HCT116 (cell line): ENCODE data around the gene GUCA2B. TPM values are rescaled to one million over a fixed set of nuclear protein-coding genes. Genes with fewer than 3 reads are reported as not detected.

Experiments
- ATAC-seq: fragments of 200-7000 bp; cut with Tn5 transposase; 2 replicates; pipeline ENCODE4 v1.9.1; 2020; ENCODE audit warnings: mild to moderate bottlenecking, moderate library complexity
- BruUV-seq: library from RNA; stranded (reverse); fragments of 400-500 nt; replicated peaks from 2 replicates; lab custom pipeline; 2021; lab: Mats Ljungman, UMichigan
- CTCF ChIA-PET: fragments of 300-600 bp; sonication (Branson Sonifier 250); formaldehyde crosslinking; loops from one replicate; lab custom pipeline; 2021; ENCODE audit warnings: antibody characterized with exemption; lab: Charles Lee
- POLR2A ChIA-PET: fragments of 300-600, 350-600 bp; sonication (Branson Sonifier 250); formaldehyde crosslinking; loops from one replicate; lab custom pipeline; 2021; ENCODE audit warnings: antibody characterized with exemption; lab: Charles Lee
- RAD21 ChIA-PET, 2 experiments: fragments of 300-600 bp; sonication (Branson Sonifier 250); formaldehyde crosslinking; loops; one replicate each; lab custom pipeline; 2023; ENCODE audit warnings: low total read pairs in 2 of 2; ENCODE audit not compliant: uncharacterized antibody in 2 of 2, unreplicated experiment in 2 of 2, low non-redundant PET in 1 of 2; lab: Charles Lee
- DNase-seq: peaks from one replicate; pipeline ENCODE4 v3.0.0-alpha.2; 2010; ENCODE audit warnings: low read depth, low spot score
- H2AFZ ChIP-seq: fragments of 200-600 bp; shearing (Covaris generic), sonication (generic); 2 replicates; pipeline ENCODE4 v1.6.1; 2017; ENCODE audit warnings: low read depth, mixed run types, mixed read lengths, antibody characterized with exemption, low read length; ENCODE audit not compliant: poor library complexity, severe bottlenecking
- H3K27ac ChIP-seq: 2 replicates; pipeline ENCODE4 v1.5.1; 2012; ENCODE audit warnings: low read depth, low read length
- H3K27me3 ChIP-seq: fragments of 200-600 bp; sonication (generic); 2 replicates; pipeline ENCODE4 v1.6.1; 2016; ENCODE audit warnings: mixed run types, low read length, mixed read lengths; ENCODE audit not compliant: insufficient read depth
- H3K36me3 ChIP-seq, 2 experiments: fragments of 200-500 bp in 1 of 2; fragments of 200-600 bp in 1 of 2; sonication (Bioruptor generic) in 1 of 2; sonication (generic) in 1 of 2; 2 replicates each; pipeline versions ENCODE4 v1.5.1 to v1.6.1; 2014 to 2016; ENCODE audit warnings: low read length in 2 of 2, inconsistent platforms in 1 of 2, mixed read lengths in 1 of 2, mixed run types in 1 of 2; ENCODE audit not compliant: insufficient read depth in 2 of 2, control insufficient read depth in 1 of 2
- H3K4me1 ChIP-seq, 2 experiments: fragments of 200-600 bp in 1 of 2; sonication (generic) in 1 of 2; 2 replicates each; pipeline versions ENCODE4 v1.5.1 to v1.6.1; 2012 to 2017; ENCODE audit warnings: low read length in 2 of 2, inconsistent platforms in 1 of 2, mild to moderate bottlenecking in 1 of 2, mixed read lengths in 1 of 2, mixed run types in 1 of 2, moderate library complexity in 1 of 2; ENCODE audit not compliant: insufficient read depth in 2 of 2, control insufficient read depth in 1 of 2
- H3K4me2 ChIP-seq: fragments of 200-600 bp; sonication (generic); 2 replicates; pipeline ENCODE4 v1.6.1; 2017; ENCODE audit warnings: mixed run types, low read length, mixed read lengths
- H3K4me3 ChIP-seq, 2 experiments: fragments of 200-600 bp in 1 of 2; sonication (generic) in 1 of 2; replicated peaks in 1 of 2; 2 replicates each; pipeline ENCODE4 v1.5.1; 2011 to 2016; ENCODE audit warnings: low read length in 2 of 2, control low read depth in 1 of 2, low read depth in 1 of 2, mild to moderate bottlenecking in 1 of 2, mixed read lengths in 1 of 2, mixed run types in 1 of 2
- H3K79me2 ChIP-seq: fragments of 200-600 bp; sonication (generic); 2 replicates; pipeline ENCODE4 v1.6.1; 2017; ENCODE audit warnings: mild to moderate bottlenecking, mixed run types, low read length, moderate library complexity, mixed read lengths; ENCODE audit not compliant: insufficient read depth
- H3K9ac ChIP-seq: fragments of 200-600 bp; sonication (generic); 2 replicates; pipeline ENCODE4 v1.6.1; 2016; ENCODE audit warnings: low read length, mixed read lengths
- H3K9me2 ChIP-seq: fragments of 200-600 bp; sonication (generic), shearing (Covaris generic); 2 replicates; pipeline ENCODE4 v1.6.1; 2017; ENCODE audit warnings: mixed run types, mild to moderate bottlenecking, moderate library complexity; ENCODE audit not compliant: insufficient read depth
- H3K9me3 ChIP-seq, 2 experiments: fragments of 200-500 bp in 1 of 2; fragments of 200-600 bp in 1 of 2; sonication (Bioruptor generic) in 1 of 2; sonication (generic) in 1 of 2; 2 replicates each; pipeline ENCODE4 v1.6.1; 2014 to 2017; ENCODE audit warnings: low read length in 2 of 2, mixed read lengths in 2 of 2, inconsistent platforms in 1 of 2, low read depth in 1 of 2, mild to moderate bottlenecking in 1 of 2, mixed run types in 1 of 2, moderate library complexity in 1 of 2; ENCODE audit not compliant: control insufficient read depth in 1 of 2, insufficient read depth in 1 of 2
- H4K20me1 ChIP-seq: fragments of 200-600 bp; sonication (generic), shearing (Covaris generic); 2 replicates; pipeline ENCODE4 v1.6.1; 2017; ENCODE audit warnings: mixed run types, mild to moderate bottlenecking, moderate library complexity; ENCODE audit not compliant: insufficient read depth
- ATF3 ChIP-seq: IDR thresholded peaks from 2 replicates; pipeline ENCODE4 v1.6.1; 2012
- CBX3 ChIP-seq: IDR thresholded peaks from 2 replicates; pipeline ENCODE4 v1.6.1; 2012; ENCODE audit warnings: low read depth
- EZH2phosphoT487 ChIP-seq: fragments of 200-600 bp; IDR thresholded peaks from 2 replicates; pipeline ENCODE4 v1.6.1; 2018; ENCODE audit warnings: antibody characterized with exemption, borderline replicate concordance
- JUND ChIP-seq: IDR thresholded peaks from 2 replicates; pipeline ENCODE4 v1.6.1; 2012
- RAD21 ChIP-seq: IDR thresholded peaks from 2 replicates; pipeline ENCODE4 v1.6.1; 2012; ENCODE audit warnings: low read depth, mild to moderate bottlenecking
- REST ChIP-seq: IDR thresholded peaks from 2 replicates; pipeline ENCODE4 v1.6.1; 2012; ENCODE audit warnings: low read depth
- SIN3A ChIP-seq: IDR thresholded peaks from 2 replicates; pipeline ENCODE4 v1.6.1; 2012; ENCODE audit warnings: low read depth
- YY1 ChIP-seq: IDR thresholded peaks from 2 replicates; pipeline ENCODE4 v1.6.1; 2011; ENCODE audit warnings: low read length, low read depth, moderate library complexity, mild to moderate bottlenecking; ENCODE audit not compliant: insufficient replicate concordance; ENCODE audit errors: extremely low read depth
- ZBTB33 ChIP-seq: IDR thresholded peaks from 2 replicates; pipeline ENCODE4 v1.6.1; 2011; ENCODE audit warnings: mild to moderate bottlenecking, low read length, moderate library complexity; ENCODE audit not compliant: insufficient replicate concordance; ENCODE audit errors: extremely low read depth
- intact Hi-C: fragments of 100-400 bp; cut with micrococcal nuclease; formaldehyde crosslinking; loops from 2 replicates; pipeline ENCODE4 v1.10.0; 2022
- total RNA-seq: library from RNA; stranded (reverse); gene quantifications from one replicate; pipeline ENCODE4 v1.2.1, GENCODE V29; 2021; ENCODE audit not compliant: unreplicated experiment
- TF ChIP-seq, protein P1 (sequence below), 3 experiments: fragments of 200-600 bp in 1 of 3; sonication (generic) in 1 of 3; IDR thresholded peaks in 2 of 3; conservative IDR thresholded peaks in 1 of 3; 2 replicates each; pipeline ENCODE4 v1.5.1; 2012 to 2017; ENCODE audit warnings: low read depth in 2 of 3, low read length in 2 of 3, antibody characterized with exemption in 1 of 3, borderline replicate concordance in 1 of 3, control low read depth in 1 of 3, mild to moderate bottlenecking in 1 of 3, mixed read lengths in 1 of 3, mixed run types in 1 of 3, moderate library complexity in 1 of 3; ENCODE audit not compliant: insufficient read depth in 1 of 3

GUCA2B gene
- total RNA-seq, 1 experiment from 2014 or later = not detected

- CTCF ChIA-PET = no interaction called here
- H3K27me3 ChIP-seq = no peaks in the 10 kb centered on the region
- RAD21 ChIA-PET = no interaction called here
- no peaks in the 10 kb centered on the region for H3K9me2 ChIP-seq
- H2AFZ ChIP-seq = no peak overlapping the region
- DNase-seq = no peak
- TF ChIP-seq JUND = no peak
- no peaks in the 10 kb centered on the region for H3K79me2 ChIP-seq
- no peak overlapping the region for H3K9ac ChIP-seq
- no TSS peak for BruUV-seq
- POLR2A ChIA-PET = no interaction called here
- no peaks in the 10 kb centered on the region for H3K9me3 ChIP-seq
- H3K4me1 ChIP-seq = peaks cover 0 to 8% of the 10 kb centered on the region in 2 experiments; a peak in 1 of 4 replicates
- H3K36me3 ChIP-seq = no peaks in the 10 kb centered on the region
- intact Hi-C loops = loop anchor here (10.0 kb wide), 1 partner anchor 570 kb away; no protein-coding TSS in a partner anchor
- no peak overlapping the region for H3K4me2 ChIP-seq
- no peak for ATAC-seq
- no peak overlapping the region for H3K27ac ChIP-seq
- H4K20me1 ChIP-seq = no peaks in the 10 kb centered on the region
- H3K4me3 ChIP-seq = no peak overlapping the region
These were observed 8.4 kb upstream of the GUCA2B start for GRCh38 chr1:42144711-42145388.

DNA sequence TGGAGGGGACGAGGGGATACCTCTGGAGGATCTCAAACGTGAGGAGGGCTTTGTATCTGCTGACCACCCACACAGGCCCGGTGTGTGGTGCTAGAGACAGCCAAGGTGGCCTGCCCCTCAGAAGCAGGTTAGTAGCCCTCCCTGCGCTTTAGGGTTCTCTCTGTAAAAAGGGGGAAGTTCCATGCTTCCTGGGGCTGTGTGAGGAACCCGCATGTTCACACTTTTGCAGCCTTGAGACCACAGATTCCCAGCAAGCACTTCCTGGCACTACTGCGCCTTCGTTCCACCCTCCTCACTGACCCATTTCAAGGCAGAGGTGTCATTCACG is 7.9 kb upstream of the GUCA2B start:
- H3K9ac ChIP-seq = no peak overlapping the region
- DNase-seq (no peak), ATAC-seq (no peak)
- H4K20me1 ChIP-seq = no peaks in the 10 kb centered on the region
- no peaks in the 10 kb centered on the region for H3K9me2 ChIP-seq
- H3K36me3 ChIP-seq = no peaks in the 10 kb centered on the region
- H3K27ac ChIP-seq = no peak overlapping the region
- BruUV-seq = no TSS peak
- peaks cover 0 to 8% of the 10 kb centered on the region in 2 experiments; a peak in 1 of 4 replicates for H3K4me1 ChIP-seq
- H2AFZ ChIP-seq = no peak overlapping the region
- ChIA-PET CTCF (no interaction called here), POLR2A (no interaction called here), RAD21 (no interaction called here)
- no peak overlapping the region for H3K4me3 ChIP-seq
- no peak overlapping the region for H3K4me2 ChIP-seq
- no peaks in the 10 kb centered on the region for H3K27me3 ChIP-seq
- intact Hi-C loops = loop anchor here (10.0 kb wide), 1 partner anchor 571 kb away; no protein-coding TSS in a partner anchor
- H3K9me3 ChIP-seq = no peaks in the 10 kb centered on the region
- no peaks in the 10 kb centered on the region for H3K79me2 ChIP-seq
- TF ChIP-seq EZH2phosphoT487 = no peak
- no peak for TF ChIP-seq REST
- no peak for TF ChIP-seq CBX3
- TF ChIP-seq SIN3A = no peak
- no peak for TF ChIP-seq JUND
- no peak for TF ChIP-seq ZBTB33
- TF ChIP-seq, protein P1, sequence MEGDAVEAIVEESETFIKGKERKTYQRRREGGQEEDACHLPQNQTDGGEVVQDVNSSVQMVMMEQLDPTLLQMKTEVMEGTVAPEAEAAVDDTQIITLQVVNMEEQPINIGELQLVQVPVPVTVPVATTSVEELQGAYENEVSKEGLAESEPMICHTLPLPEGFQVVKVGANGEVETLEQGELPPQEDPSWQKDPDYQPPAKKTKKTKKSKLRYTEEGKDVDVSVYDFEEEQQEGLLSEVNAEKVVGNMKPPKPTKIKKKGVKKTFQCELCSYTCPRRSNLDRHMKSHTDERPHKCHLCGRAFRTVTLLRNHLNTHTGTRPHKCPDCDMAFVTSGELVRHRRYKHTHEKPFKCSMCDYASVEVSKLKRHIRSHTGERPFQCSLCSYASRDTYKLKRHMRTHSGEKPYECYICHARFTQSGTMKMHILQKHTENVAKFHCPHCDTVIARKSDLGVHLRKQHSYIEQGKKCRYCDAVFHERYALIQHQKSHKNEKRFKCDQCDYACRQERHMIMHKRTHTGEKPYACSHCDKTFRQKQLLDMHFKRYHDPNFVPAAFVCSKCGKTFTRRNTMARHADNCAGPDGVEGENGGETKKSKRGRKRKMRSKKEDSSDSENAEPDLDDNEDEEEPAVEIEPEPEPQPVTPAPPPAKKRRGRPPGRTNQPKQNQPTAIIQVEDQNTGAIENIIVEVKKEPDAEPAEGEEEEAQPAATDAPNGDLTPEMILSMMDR (IDR thresholded peaks at IDR 0.05 in 2 of 3, conservative IDR thresholded peaks at IDR 0.05 in 1 of 3; ENCODE audit: borderline replicate concordance in 1 of 3, insufficient read depth in 1 of 3, low read depth in 2 of 3, low read length in 2 of 3) = no peak
- no peak for TF ChIP-seq RAD21
- no peak for TF ChIP-seq ATF3
- no peak for TF ChIP-seq YY1
